ENCODE measurements around the gene RTN4RL1.

The RTN4RL1 gene

DNA sequence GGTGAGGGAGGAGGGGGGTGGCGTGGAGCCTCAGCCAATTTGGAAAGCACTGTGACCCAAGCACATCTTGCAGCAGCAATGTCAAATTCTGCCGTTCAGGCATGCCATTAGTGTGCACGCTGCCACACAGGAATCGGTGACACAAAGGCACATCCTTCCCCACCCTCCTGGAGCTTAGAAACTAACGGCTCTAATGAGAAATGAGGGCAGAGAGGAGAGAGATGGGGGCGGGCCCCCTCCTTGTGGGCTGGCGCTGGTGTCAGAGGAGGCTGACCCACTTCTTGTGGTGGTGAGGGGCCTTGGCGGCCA lies 94.8 kb downstream of the RTN4RL1 start:
- DNase-seq (ENCODE audit: low spot score), result no peak
- TF ChIP-seq, protein P1, sequence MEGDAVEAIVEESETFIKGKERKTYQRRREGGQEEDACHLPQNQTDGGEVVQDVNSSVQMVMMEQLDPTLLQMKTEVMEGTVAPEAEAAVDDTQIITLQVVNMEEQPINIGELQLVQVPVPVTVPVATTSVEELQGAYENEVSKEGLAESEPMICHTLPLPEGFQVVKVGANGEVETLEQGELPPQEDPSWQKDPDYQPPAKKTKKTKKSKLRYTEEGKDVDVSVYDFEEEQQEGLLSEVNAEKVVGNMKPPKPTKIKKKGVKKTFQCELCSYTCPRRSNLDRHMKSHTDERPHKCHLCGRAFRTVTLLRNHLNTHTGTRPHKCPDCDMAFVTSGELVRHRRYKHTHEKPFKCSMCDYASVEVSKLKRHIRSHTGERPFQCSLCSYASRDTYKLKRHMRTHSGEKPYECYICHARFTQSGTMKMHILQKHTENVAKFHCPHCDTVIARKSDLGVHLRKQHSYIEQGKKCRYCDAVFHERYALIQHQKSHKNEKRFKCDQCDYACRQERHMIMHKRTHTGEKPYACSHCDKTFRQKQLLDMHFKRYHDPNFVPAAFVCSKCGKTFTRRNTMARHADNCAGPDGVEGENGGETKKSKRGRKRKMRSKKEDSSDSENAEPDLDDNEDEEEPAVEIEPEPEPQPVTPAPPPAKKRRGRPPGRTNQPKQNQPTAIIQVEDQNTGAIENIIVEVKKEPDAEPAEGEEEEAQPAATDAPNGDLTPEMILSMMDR (IDR thresholded peaks at IDR 0.05), result no peak
- no peak overlapping the region for H3K27ac ChIP-seq
- no peak overlapping the region for H3K4me3 ChIP-seq

DNA sequence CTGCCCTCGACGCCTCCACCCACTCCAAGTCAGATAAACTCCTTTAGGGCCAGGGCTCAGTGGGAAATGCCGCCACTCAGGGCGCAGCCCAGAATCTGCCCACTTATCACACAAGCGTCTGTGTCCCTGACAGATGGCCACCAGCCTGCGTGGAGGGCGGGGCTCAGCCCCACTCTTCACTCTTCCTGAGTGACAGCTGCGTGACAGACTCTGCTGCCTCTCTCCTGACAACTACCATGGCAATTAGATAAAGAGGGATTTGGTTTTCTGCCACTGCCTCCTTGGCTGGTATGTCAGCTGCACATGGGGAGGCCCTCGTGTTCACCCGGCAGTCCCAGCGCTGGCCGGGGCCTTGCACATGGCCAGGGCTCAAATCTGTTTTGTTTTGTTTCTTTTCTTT lies 96.2 kb downstream of the RTN4RL1 start:
- H3K4me3 ChIP-seq, result no peak overlapping the region
- DNase-seq (ENCODE audit: low spot score), result no peak
- TF ChIP-seq, protein P1 (IDR thresholded peaks at IDR 0.05), result no peak
- H3K27ac ChIP-seq, result no peak overlapping the region

DNA sequence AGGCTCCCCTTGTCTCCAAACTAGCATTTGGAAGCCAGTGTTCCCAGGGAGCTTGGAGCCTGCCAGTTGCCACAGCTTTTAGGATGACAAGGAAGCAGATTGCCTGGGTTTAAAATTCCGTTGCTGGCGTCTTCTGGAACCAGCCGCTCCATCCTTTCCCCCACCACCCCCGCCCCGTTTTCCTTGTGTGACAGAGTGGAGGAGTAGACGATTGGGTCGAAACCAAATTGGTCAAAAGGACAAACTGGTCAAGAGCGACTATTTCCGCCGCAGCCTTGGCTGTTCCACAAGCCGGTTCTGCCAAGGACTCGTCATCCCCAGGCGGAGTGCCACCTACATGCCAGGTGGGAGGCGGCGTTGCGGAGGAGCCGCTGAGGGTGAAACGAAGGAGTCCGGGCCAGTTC lies 104.2 kb downstream of the RTN4RL1 start:
- DNase-seq (ENCODE audit: low spot score), result no peak
- TF ChIP-seq, protein P1 (IDR thresholded peaks at IDR 0.05), result no peak
- Histone ChIP-seq H3K27ac (no peak overlapping the region), H3K4me3 (no peak overlapping the region)

DNA sequence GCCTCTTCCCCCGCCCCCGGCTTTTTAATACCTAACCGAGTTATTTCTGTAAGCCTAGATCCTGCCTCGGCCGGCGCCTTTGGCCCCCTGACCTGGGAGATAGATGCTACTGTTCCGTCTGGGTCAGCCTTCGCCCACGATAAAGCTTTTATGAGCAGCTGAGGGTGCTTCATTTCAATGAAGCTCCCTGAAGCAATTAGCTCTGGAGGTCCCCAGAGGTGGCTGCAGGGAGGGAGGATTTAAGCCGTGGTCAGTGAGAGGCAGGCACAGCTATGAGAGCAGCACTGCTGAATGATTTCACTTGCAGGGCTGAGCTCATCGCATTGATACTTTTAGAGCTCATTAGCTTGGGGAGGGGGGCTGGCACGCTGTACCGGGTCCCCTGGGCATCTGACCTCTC lies 105.9 kb downstream of the RTN4RL1 start:
- H3K4me3 ChIP-seq, result no peak overlapping the region
- no peak overlapping the region for H3K27ac ChIP-seq
- DNase-seq (ENCODE audit: low spot score), result no peak
- TF ChIP-seq, protein P1 (IDR thresholded peaks at IDR 0.05), result no peak

DNA sequence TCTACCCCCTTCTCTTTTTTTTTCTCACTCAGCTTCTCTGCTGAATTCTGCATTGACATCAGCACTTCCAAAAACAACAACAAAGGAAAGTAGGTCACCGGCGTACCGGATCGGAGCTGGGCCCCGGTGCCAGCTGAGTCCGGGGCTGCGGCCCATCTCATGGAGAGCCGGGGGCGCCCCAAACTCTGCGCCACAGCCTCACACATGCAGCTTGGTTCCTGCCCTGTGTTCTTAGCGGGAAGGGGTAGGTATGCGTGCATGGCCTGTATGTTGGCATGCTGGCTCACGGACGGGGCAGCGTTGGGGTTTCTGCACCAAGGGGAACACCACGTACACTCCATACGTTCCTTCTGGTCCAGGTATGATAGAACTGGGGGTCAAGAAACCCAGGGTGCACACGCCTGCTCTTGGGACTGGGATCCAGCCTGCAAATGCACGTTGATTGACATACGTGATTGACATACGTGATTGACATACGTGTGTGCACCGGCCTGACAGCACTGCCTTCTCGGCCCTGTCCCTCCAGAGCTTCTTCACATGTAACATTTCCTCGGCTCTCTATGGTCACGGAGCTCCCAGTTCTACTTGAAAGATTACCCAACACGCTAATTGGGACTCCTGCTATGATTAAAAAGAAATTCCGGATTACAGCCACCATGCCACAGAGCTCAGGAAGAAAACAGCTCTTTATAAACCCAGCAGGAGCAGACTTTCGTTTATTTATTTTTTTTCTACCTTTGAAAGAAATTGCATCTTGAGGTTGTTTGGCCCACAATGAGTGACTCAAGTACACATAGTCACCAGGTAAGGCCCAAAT lies 106.6 kb downstream of the RTN4RL1 start:
- TF ChIP-seq, protein P1 (IDR thresholded peaks at IDR 0.05), result no peak

DNA sequence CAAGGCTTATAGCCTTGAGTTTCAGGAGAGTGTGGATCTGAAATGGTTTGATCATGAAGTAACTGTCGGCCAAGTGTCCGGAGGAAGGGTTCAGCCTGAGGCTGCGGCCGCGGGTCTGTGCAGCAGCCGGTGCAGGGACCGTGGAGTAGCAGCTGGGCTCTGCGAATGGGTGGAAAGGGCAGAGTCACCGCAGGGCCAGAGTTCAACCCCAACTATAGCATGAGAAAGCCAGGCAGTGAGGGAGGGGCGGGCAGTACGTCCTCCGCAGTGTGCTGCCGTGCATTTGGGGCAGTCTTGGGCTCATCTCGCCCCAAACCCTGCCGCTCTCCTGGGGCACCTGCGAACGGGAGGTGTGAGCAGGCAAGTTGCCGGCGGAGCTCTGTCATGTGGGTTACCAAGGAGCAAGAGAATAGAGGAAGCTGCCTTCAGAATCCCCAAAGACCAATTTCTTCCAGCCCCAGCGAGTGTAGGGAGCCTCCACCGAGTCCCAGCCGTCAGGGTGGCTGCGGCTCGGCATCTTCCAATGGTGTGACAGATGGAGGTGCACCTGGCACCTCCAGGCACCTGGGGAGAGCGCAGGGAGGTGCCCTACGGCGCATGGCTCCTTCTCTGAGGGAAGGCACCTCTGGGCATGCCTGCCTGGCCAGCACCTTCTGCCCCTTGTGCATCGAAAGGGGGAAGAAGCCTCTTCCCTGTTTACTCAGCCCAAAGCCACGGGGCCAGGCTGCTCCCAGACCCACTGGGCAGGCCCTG lies 108.0 kb downstream of the RTN4RL1 start:
- Histone ChIP-seq H3K4me3 (no peak overlapping the region), H3K27ac (no peak overlapping the region)
- DNase-seq (ENCODE audit: low spot score), result no peak
- TF ChIP-seq, protein P1 (IDR thresholded peaks at IDR 0.05), result no peak

More for the DNA sequence above, 106.6 kb downstream of the RTN4RL1 start:
- Histone ChIP-seq H3K4me3 (no peak overlapping the region), H3K27ac (no peak overlapping the region)
- DNase-seq (ENCODE audit: low spot score), result no peak

DNA sequence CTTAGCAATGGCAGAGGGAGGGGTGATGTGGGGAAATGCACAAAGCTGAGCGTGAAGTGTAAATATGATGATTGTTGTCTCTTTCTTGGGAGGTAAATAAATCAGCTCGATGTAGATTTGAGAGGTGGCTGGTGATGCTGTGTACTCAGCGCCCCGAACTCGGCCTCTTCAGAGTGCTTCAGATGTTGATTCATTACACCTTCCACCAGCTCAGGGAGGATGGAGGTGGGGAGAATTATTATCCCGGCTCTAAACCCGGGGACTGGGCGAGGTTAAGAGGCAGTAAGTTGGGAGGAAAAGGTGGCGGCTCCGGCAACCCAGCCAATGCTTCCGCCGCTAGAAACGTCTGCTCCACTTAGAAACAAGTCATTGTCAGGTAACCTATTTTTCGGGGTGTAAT lies 108.8 kb downstream of the RTN4RL1 start:
- TF ChIP-seq, protein P1 (IDR thresholded peaks at IDR 0.05), result no peak
- DNase-seq (ENCODE audit: low spot score), result no peak
- H3K27ac ChIP-seq, result no peak overlapping the region

More for the DNA sequence above, 108.8 kb downstream of the RTN4RL1 start:
- H3K4me3 ChIP-seq, result no peak overlapping the region

Data from coronary artery (tissue), 2 donors.